GM12878 (cell line): Measurements from ENCODE around the gene RSRC1.
"Not testable (repeated sequence)": the region's sequence is repeated elsewhere in the genome, so short reads cannot be mapped to it uniquely, and the experiment has no call there.

Source experiments
- ATF2 ChIP-seq: IDR thresholded peaks from 2 replicates; pipeline ENCODE4 v1.6.1; 2012; ENCODE audit warnings: low read length, inconsistent platforms
- CTCF ChIP-seq, 3 experiments: IDR thresholded peaks in 2 of 3; conservative IDR thresholded peaks in 1 of 3; 2 replicates each; pipeline ENCODE4 v1.5.1; 2011; ENCODE audit warnings: low read depth in 3 of 3, low read length in 3 of 3, mild to moderate bottlenecking in 3 of 3, control low read depth in 2 of 3, moderate library complexity in 2 of 3, inconsistent platforms in 1 of 3, mixed read lengths in 1 of 3; ENCODE audit not compliant: control insufficient read depth in 2 of 3, insufficient read depth in 1 of 3; ENCODE audit errors: extremely low read depth in 1 of 3
- POLR2AphosphoS2 ChIP-seq: IDR thresholded peaks from 2 replicates; pipeline ENCODE4 v1.6.1; 2011; ENCODE audit warnings: low read depth, mild to moderate bottlenecking, low read length, improper control_type of control experiment, moderate library complexity
- ZBTB40 ChIP-seq: fragments of 450-650 bp; IDR thresholded peaks from 2 replicates; pipeline ENCODE4 v1.6.1; 2016; ENCODE audit warnings: mild to moderate bottlenecking, moderate library complexity, borderline replicate concordance

GRCh38 chr3:158329696-158330441 lies 220.0 kb downstream of the RSRC1 start:
- TF ChIP-seq CTCF (IDR thresholded peaks at IDR 0.05 in 2 of 3, conservative IDR thresholded peaks at IDR 0.05 in 1 of 3; ENCODE audit: control insufficient read depth in 2 of 3, extremely low read depth in 1 of 3, insufficient read depth in 1 of 3, low read depth in 3 of 3, low read length in 3 of 3); ATF2; ZBTB40; POLR2AphosphoS2: not testable (repeated sequence)
